Measurements from ENCODE around the gene TMEM114.

DNA sequence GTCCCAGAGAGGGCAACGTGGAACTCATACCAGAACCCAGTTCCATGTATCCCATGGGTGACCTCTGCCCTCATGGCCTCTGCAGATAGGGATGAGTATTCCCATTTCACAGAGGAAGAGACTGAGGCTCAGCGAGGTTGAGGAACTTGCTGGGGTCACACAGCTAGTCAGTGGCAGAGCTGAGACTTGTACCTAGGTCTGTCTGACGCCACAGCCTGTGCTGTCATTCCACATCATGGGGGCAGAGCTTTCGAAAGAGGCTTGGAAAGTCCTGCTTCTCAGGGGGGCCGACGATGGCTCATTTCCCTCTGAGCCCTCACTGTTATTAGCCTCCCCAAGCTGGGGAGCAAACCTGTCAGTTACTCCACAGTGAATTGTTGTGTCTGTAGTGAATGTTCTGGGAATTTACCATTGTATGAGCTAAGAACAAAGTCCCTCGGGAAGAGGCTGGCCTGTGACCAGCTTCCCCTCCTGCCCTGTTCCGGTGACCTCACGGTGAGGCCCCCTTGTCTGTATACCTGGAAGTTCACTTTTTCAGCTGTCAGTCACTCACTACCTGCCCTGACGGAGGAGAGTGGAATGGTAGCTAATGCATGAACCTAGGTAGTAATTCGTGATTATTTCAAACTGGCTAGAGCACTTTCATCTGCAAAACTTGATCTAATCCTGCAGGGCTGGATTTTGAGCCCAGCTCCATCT is 40.1 kb upstream of the TMEM114 start:
- TF ChIP-seq EZH2 (IDR thresholded peaks at IDR 0.05; ENCODE audit: low read length, missing control alignments), result no peak
- TF ChIP-seq, protein P1, sequence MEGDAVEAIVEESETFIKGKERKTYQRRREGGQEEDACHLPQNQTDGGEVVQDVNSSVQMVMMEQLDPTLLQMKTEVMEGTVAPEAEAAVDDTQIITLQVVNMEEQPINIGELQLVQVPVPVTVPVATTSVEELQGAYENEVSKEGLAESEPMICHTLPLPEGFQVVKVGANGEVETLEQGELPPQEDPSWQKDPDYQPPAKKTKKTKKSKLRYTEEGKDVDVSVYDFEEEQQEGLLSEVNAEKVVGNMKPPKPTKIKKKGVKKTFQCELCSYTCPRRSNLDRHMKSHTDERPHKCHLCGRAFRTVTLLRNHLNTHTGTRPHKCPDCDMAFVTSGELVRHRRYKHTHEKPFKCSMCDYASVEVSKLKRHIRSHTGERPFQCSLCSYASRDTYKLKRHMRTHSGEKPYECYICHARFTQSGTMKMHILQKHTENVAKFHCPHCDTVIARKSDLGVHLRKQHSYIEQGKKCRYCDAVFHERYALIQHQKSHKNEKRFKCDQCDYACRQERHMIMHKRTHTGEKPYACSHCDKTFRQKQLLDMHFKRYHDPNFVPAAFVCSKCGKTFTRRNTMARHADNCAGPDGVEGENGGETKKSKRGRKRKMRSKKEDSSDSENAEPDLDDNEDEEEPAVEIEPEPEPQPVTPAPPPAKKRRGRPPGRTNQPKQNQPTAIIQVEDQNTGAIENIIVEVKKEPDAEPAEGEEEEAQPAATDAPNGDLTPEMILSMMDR (conservative IDR thresholded peaks at IDR 0.05 in 1 of 2, IDR thresholded peaks at IDR 0.05 in 1 of 2; ENCODE audit: low read depth in 1 of 2, low read length in 2 of 2), result no peak

Measured in fibroblast of lung (primary cell).